A549 (cell line): Measurements from ENCODE around the gene INPP5F.

Experiments used
- TF ChIP-seq, protein P1 (sequence below): fragments of >200 bp; sonication (Bioruptor Twin); formaldehyde crosslinking; IDR thresholded peaks from 3 replicates; pipeline ENCODE4 v1.5.1; 2016
- TF ChIP-seq, protein P2 (sequence below): fragments of 150-350 bp; IDR thresholded peaks from 2 replicates; pipeline ENCODE4 v1.6.1; 2014; ENCODE audit warnings: low read depth, mild to moderate bottlenecking, low read length

DNA sequence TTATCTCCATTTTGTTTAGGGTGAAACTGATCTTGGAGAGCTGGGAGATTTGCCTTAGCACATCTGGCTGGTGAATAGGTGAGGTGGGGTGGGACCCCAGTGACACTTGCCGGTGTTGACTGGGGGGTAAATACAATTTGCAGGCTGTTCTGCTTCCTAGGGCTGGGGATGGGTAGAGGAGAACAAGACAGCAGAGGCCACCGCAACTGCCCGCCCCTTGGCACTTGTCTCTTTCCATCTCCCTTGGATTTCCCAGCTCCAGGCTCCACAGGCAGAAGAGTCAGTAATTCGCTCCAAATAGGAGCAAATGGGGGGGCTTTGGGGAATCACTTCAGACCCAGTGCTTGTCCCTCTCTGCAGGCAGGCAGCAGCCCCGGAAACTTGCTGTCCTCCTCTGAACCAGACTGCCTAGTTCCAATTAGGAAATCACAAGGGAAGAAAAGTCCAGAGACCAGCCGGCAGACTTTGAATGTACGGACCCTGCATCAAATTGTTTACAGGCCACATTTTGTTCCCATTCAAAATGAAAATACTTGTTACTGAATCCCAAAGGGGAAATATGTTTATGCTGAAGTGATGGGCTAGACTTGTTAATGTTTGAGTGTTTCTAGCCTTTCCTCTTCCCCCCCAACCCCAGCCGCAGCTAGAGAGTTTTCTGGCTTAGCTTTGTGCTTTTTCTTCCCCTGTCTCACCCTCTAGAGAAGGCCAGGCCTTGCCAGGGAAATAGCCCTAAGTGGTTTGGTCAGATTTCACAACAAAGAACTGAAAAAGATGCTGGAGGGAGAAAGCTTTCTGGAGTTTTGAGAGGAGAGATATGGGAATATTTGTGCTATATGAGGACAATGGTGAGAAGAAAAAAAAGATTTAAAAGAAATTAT, 10.0 kb upstream of the INPP5F start:
- TF ChIP-seq, protein P1, sequence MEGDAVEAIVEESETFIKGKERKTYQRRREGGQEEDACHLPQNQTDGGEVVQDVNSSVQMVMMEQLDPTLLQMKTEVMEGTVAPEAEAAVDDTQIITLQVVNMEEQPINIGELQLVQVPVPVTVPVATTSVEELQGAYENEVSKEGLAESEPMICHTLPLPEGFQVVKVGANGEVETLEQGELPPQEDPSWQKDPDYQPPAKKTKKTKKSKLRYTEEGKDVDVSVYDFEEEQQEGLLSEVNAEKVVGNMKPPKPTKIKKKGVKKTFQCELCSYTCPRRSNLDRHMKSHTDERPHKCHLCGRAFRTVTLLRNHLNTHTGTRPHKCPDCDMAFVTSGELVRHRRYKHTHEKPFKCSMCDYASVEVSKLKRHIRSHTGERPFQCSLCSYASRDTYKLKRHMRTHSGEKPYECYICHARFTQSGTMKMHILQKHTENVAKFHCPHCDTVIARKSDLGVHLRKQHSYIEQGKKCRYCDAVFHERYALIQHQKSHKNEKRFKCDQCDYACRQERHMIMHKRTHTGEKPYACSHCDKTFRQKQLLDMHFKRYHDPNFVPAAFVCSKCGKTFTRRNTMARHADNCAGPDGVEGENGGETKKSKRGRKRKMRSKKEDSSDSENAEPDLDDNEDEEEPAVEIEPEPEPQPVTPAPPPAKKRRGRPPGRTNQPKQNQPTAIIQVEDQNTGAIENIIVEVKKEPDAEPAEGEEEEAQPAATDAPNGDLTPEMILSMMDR, result no peak
- TF ChIP-seq, protein P2, sequence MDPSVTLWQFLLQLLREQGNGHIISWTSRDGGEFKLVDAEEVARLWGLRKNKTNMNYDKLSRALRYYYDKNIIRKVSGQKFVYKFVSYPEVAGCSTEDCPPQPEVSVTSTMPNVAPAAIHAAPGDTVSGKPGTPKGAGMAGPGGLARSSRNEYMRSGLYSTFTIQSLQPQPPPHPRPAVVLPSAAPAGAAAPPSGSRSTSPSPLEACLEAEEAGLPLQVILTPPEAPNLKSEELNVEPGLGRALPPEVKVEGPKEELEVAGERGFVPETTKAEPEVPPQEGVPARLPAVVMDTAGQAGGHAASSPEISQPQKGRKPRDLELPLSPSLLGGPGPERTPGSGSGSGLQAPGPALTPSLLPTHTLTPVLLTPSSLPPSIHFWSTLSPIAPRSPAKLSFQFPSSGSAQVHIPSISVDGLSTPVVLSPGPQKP, result no peak
